HG03469 (cell line): Measurements from ENCODE around the gene KAZALD1.

Experiments used
- ATAC-seq: cut with Tn5 transposase; IDR thresholded peaks from one replicate; pipeline ENCODE4 v1.9.1; 2021; ENCODE audit warnings: mild to moderate bottlenecking, moderate library complexity, moderate number of reproducible peaks; ENCODE audit not compliant: unreplicated experiment

Gene KAZALD1

GRCh38 chr10:101061624-101062231 is at the start of gene KAZALD1:
TSS of gene KAZALD1 (plus strand) at chr10:101061989. CDS start at chr10:101062593, 604 bp downstream.
- ATAC-seq, result no peak

- ATAC-seq, result peak; percentile 75
These were observed 49.0 kb upstream of the KAZALD1 start for GRCh38 chr10:101012525-101013364.

GRCh38 chr10:101013365-101013825 is 48.4 kb upstream of the KAZALD1 start:
- no peak for ATAC-seq

- no peak for ATAC-seq
These were observed 47.4 kb upstream of the KAZALD1 start for GRCh38 chr10:101014230-101014884.

GRCh38 chr10:101014966-101015581 is 46.7 kb upstream of the KAZALD1 start:
- no peak for ATAC-seq

GRCh38 chr10:101015582-101015973 is 46.2 kb upstream of the KAZALD1 start:
- no peak for ATAC-seq

GRCh38 chr10:101016814-101017213 is 45.0 kb upstream of the KAZALD1 start:
- ATAC-seq, result no peak

GRCh38 chr10:101018118-101018599 is 43.6 kb upstream of the KAZALD1 start:
- no peak for ATAC-seq

- ATAC-seq, result no peak
These were observed 43.0 kb upstream of the KAZALD1 start for GRCh38 chr10:101018600-101019439.

- ATAC-seq, result no peak
These were observed 42.4 kb upstream of the KAZALD1 start for GRCh38 chr10:101019440-101019703.

GRCh38 chr10:101020427-101021075 is 41.2 kb upstream of the KAZALD1 start:
- ATAC-seq, result no peak

- no peak for ATAC-seq
These were observed 40.5 kb upstream of the KAZALD1 start for GRCh38 chr10:101021239-101021638.

- no peak for ATAC-seq
These were observed 40.0 kb upstream of the KAZALD1 start for GRCh38 chr10:101021692-101022251.

- ATAC-seq, result no peak
These were observed 38.7 kb upstream of the KAZALD1 start for GRCh38 chr10:101022967-101023705.

- no peak for ATAC-seq
These were observed 34.6 kb upstream of the KAZALD1 start for GRCh38 chr10:101027106-101027720.

GRCh38 chr10:101028446-101029337 is 33.1 kb upstream of the KAZALD1 start:
- no peak for ATAC-seq

- no peak for ATAC-seq
These were observed 32.1 kb upstream of the KAZALD1 start for GRCh38 chr10:101029520-101030295.
